ENCODE data around the gene MMP14. TPM values are rescaled to one million over a fixed set of nuclear protein-coding genes. Genes with fewer than 3 reads are reported as not detected.
A peak's percentile ranks its signal among the peaks of the same experiment; 100 is the strongest.
"Not testable (repeated sequence)": the region's sequence is repeated elsewhere in the genome, so short reads cannot be mapped to it uniquely, and the experiment has no call there.

The MMP14 gene
- polyA plus RNA-seq, 3 donors, result 0.14 to 4.6 (median 0.44) TPM

- Mint-ChIP-seq H3K9me3 (peaks cover 0 to 7% (median 0%) of the 10 kb centered on the region in 7 donors), H3K4me1 (peaks cover 39% of the 10 kb centered on the region), H3K27me3 (ENCODE audit: low read depth in 3 of 3) (peaks cover 2 to 7% (median 5%) of the 10 kb centered on the region in 3 donors), H3K27ac (peak overlapping the region in 3 of 7 donors; percentile 3 to 54 (median 15)), H3K4me3 (peak overlapping the region; percentile 15 to 34), H3K36me3 (peaks cover 2 to 3% of the 10 kb centered on the region in 2 donors)
- no peak for TF ChIP-seq CTCF (IDR thresholded peaks at IDR 0.05)
- WGBS (ENCODE audit: insufficient coverage), result 11% methylated on average over 6 of the region's 8 CpGs
- Histone ChIP-seq H2AFZ (ENCODE audit: insufficient read depth, low read depth, low read length, poor library complexity, severe bottlenecking) (peak overlapping the region; percentile 72), H3K4me1 (ENCODE audit: control insufficient read depth in 1 of 2, insufficient read depth in 2 of 2, low read length in 2 of 2) (peaks cover 41 to 51% of the 10 kb centered on the region in 2 donors), H3K4me2 (replicated peaks; ENCODE audit: extremely low read depth, low read length, poor library complexity, severe bottlenecking) (peak overlapping the region; percentile 26), H3K9ac (ENCODE audit: insufficient read depth, low read length, poor library complexity, severe bottlenecking) (no peak overlapping the region), H4K20me1 (ENCODE audit: insufficient read depth, low read length) (no peaks in the 10 kb centered on the region), H3K79me2 (ENCODE audit: insufficient read depth, low read length) (peaks cover 2% of the 10 kb centered on the region), H3K27me3 (ENCODE audit: control insufficient read depth in 2 of 2, insufficient read depth in 2 of 2, low read length in 2 of 2) (no peaks in the 10 kb centered on the region), H3K36me3 (replicated peaks in 1 of 2; ENCODE audit: control insufficient read depth in 1 of 2, insufficient read depth in 2 of 2, low read length in 2 of 2) (no peaks in the 10 kb centered on the region), H3K27ac (ENCODE audit: low read depth in 1 of 2, low read length in 2 of 2) (no peak overlapping the region), H3K4me3 (replicated peaks in 1 of 3; ENCODE audit: low read depth in 2 of 3, low read length in 3 of 3) (peak overlapping the region in 1 of 3 experiments; percentile 16), H3K9me3 (replicated peaks in 1 of 2; ENCODE audit: control insufficient read depth in 1 of 2, insufficient read depth in 1 of 2, low read length in 2 of 2) (no peaks in the 10 kb centered on the region)
- intact Hi-C loops (cut with micrococcal nuclease), result loop anchor here in 1 of 2 donors (5.0 kb wide), 1 partner anchor 38 kb away; no protein-coding TSS in a partner anchor
- peak in 2 of 3 donors; percentile 18 to 51 for DNase-seq
Measured at GRCh38 chr14:22824711-22825359, 11.6 kb upstream of the MMP14 start.

- H3K27me3 Mint-ChIP-seq (ENCODE audit: low read depth in 3 of 3); H3K27me3 ChIP-seq (ENCODE audit: control insufficient read depth in 2 of 2, insufficient read depth in 2 of 2, low read length in 2 of 2); intact Hi-C loops (cut with micrococcal nuclease); H3K9me3 ChIP-seq (replicated peaks in 1 of 2; ENCODE audit: control insufficient read depth in 1 of 2, insufficient read depth in 1 of 2, low read length in 2 of 2); DNase-seq; H3K9me3 Mint-ChIP-seq; H4K20me1 ChIP-seq (ENCODE audit: insufficient read depth, low read length): not testable (repeated sequence)
- H3K36me3 ChIP-seq (replicated peaks in 1 of 2; ENCODE audit: control insufficient read depth in 1 of 2, insufficient read depth in 2 of 2, low read length in 2 of 2), result peaks cover 12 to 13% of the 10 kb centered on the region in 2 donors
- H3K4me2 ChIP-seq (replicated peaks; ENCODE audit: extremely low read depth, low read length, poor library complexity, severe bottlenecking), result peak overlapping the region; percentile 97
- peaks cover 26% of the 10 kb centered on the region for H3K4me1 Mint-ChIP-seq
- peak overlapping the region; percentile 90 to 96 for H3K4me3 Mint-ChIP-seq
- H3K4me1 ChIP-seq (ENCODE audit: control insufficient read depth in 1 of 2, insufficient read depth in 2 of 2, low read length in 2 of 2), result peaks cover 25 to 36% of the 10 kb centered on the region in 2 donors
- H3K36me3 Mint-ChIP-seq, result peaks cover 22 to 23% of the 10 kb centered on the region in 2 donors
- 100% methylated on average over 2 of the region's 12 CpGs for WGBS (ENCODE audit: insufficient coverage)
- H2AFZ ChIP-seq (ENCODE audit: insufficient read depth, low read depth, low read length, poor library complexity, severe bottlenecking), result peak overlapping the region; percentile 97
- H3K9ac ChIP-seq (ENCODE audit: insufficient read depth, low read length, poor library complexity, severe bottlenecking), result peak overlapping the region; percentile 82
- peak overlapping the region; percentile 65 to 93 (median 77) for H3K4me3 ChIP-seq (replicated peaks in 1 of 3; ENCODE audit: low read depth in 2 of 3, low read length in 3 of 3)
- H3K79me2 ChIP-seq (ENCODE audit: insufficient read depth, low read length), result peaks cover 12% of the 10 kb centered on the region
- H3K27ac ChIP-seq (ENCODE audit: low read depth in 1 of 2, low read length in 2 of 2), result peak overlapping the region; percentile 18 to 85
- H3K27ac Mint-ChIP-seq, result peak overlapping the region; percentile 89 to 96 (median 94)
Measured at GRCh38 chr14:22829076-22829660, 7.2 kb upstream of the MMP14 start.

All from CD14-positive monocyte (primary cell).